ENCODE data around the gene ARHGAP42. TPM values are rescaled to one million over a fixed set of nuclear protein-coding genes. Genes with fewer than 3 reads are reported as not detected.
A peak's percentile ranks its signal among the peaks of the same experiment; 100 is the strongest.

ARHGAP42 gene
- total RNA-seq, 1 experiment from 2014 or later, result 11.4 TPM

DNA sequence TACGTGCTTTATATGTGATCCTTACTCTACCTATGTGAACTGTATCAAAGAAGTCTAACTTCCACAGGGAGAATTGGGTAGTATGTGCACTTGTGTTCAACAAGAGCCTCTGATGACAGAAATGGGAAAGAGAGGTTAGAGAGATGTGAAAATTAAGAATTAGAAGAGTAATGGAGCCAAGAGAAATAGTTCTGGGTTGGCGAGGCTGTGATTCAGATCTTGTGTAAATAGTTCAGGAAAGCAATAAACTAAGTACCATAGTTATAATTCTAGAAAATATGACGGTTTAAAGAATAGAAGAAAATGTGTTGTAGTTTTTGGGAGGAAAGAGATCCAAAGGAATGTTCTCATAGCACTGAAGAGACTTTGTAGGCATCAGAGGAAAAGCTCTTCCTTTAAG lies 112.4 kb downstream of the ARHGAP42 start:
- no peak for DNase-seq (ENCODE audit: low read depth)

- no peak for DNase-seq (ENCODE audit: low read depth)
Measured at GRCh38 chr11:100800202-100800601, 113.1 kb downstream of the ARHGAP42 start.

DNA sequence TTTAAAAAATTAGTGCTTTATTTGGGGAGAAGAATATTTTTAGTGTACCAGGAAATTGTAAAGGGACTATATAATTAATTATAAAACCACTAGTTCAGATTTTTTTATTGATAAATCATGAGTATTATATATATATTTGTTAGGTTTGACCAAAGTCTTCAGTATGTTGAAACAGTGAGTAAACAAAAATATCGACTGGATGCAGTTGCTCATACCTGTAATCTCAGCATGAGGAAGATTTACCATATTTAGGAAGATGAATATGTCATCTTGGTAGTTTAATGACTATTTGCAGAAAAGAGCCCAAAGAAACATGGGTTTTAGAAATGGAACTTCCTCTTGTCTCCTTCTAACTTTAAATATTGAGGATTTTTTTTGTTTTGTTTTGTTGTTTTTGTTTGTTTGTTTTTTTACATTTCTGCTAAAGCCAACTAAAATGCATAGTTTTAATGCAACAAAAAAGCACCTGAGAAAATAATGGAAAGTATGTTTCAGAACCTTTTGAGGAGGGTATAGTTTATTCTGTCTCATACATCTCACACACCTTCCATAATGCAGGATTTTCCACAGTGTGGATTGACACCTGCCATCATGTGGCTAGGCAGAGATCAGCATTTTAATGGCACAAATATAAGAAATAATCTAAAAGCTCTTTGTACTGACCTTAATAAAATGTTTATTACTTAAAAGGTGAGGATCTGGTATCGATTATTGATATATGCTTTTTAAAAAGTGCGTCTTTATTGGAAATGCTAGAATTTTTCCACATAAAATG lies 114.3 kb downstream of the ARHGAP42 start:
- DNase-seq (ENCODE audit: low read depth), result no peak

DNA sequence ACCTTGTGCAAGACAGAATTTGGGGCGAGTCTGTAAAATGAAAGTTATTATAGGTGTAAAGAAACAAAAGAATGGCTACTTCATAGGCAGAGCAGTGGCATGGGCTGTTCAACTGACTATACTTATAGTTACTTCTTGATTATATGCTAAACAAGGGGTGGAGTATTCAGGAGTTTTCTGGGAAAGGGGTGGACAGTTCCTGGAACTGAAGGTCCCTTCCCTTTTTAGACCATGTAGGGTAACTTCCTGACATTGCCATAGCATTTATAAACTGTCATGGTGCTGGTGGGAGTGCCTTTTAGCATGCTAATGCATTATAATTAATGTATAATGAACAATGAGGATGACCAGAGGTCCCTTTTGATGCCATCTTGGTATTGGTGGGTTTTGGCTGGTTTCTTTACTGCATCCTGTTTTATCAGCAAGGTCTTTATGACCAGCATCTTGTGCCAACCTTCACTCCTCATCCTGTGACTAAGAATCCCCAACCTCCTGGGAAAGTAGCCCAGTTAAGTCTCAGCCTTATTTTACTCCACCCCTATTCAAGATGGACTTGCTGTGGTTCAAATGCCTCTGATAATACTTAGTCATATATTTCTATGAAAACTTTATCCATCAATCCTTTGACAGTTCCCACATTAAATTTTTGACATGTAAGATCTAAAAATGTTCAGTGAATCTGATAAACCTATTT lies 118.6 kb downstream of the ARHGAP42 start:
- DNase-seq (ENCODE audit: low read depth), result peak; percentile 74

- DNase-seq (ENCODE audit: low read depth), result no peak
Measured at GRCh38 chr11:100806296-100806695, 119.2 kb downstream of the ARHGAP42 start.

DNA sequence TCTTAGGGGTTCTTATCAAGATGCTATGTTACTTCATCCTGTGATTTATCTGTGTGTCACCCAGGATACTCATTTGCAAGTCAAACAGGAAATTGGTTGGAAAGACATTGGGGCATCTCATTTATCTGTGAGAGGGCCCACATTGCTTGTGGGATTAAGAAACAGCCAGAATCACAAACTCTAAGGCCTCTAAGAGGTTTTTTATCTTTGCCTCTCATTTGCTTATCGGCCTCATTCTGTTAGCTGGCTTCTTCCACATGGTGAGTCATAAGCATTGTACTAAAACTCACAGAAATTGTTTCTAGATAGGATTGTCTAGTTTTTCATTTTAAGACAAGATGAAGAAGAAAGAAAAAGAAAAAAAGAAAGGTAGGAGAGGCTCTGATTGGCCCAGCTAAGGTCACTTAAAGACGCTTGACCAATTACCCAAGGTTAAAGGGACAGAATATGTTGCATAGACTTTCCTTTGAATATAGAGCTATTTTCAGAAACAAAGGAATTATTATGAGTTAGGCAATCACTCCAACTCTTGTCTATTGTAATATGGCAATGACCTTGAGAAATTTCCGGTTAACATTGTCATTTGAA lies 121.9 kb downstream of the ARHGAP42 start:
- DNase-seq (ENCODE audit: low read depth), result peak; percentile 82

DNA sequence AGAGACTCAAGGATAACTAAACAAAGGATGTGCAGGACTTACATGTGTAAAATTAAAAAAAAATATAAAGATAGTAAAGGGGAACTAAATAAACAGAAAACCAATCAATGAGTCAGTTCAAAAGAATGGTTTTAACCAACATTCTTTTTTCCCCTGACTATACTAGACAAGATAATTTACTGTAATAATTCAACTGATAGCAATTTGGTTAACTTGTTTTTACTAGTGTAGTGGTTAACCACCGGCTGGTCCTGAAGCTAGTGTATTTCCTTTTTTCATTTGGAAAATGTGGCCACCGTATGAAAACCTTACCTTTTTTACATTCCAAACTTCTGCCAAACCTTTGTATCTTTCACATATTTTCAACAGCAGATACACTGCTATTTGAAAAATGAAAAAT lies 123.1 kb downstream of the ARHGAP42 start:
- DNase-seq (ENCODE audit: low read depth), result peak; percentile 76

- DNase-seq (ENCODE audit: low read depth), result no peak
Measured at GRCh38 chr11:100810666-100811065, 123.6 kb downstream of the ARHGAP42 start.

DNA sequence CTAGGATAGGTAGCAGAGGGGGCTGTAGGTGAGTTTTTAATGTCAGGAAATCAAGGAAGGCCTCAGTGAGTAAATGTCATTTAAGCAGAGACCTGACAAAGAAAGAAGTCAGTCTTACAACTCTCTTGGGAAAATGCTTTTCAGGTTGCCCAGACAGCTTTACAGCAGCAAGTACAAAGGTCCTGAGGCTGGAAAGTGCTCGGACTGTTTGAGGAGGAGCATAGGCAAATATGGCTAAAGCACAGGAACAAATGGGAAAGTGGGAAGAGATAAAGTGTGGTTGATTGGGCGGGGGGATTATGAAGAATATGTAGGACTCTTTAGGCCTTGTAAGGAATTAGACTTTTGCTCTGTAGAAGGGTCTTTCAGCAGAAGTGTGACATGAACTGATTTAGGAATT lies 125.4 kb downstream of the ARHGAP42 start:
- no peak for DNase-seq (ENCODE audit: low read depth)

GRCh38 chr11:100815787-100816330 lies 128.8 kb downstream of the ARHGAP42 start:
- DNase-seq (ENCODE audit: low read depth), result no peak

GRCh38 chr11:100816823-100817222 lies 129.7 kb downstream of the ARHGAP42 start:
- no peak for DNase-seq (ENCODE audit: low read depth)

GRCh38 chr11:100817620-100818019 lies 130.5 kb downstream of the ARHGAP42 start:
- DNase-seq (ENCODE audit: low read depth), result no peak

DNA sequence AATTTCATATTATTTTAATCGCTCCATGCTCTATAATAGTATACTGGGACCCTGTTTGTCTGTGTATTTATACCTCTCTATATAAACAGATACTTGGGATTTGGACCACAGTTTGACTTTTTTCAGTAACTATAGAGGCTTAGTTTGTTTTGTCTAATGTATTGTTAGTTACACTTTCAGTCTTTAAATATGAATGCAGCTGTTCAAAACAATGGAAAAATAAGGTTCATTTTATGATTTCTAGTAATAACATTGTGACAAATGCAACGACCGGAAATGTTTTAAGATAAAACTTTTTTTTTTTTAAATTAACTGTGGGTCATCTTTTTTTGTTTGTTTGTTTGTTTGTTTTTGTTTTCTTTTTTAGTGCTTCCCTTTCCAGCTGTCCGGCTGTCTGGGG lies 133.5 kb downstream of the ARHGAP42 start:
- no peak for DNase-seq (ENCODE audit: low read depth)

DNA sequence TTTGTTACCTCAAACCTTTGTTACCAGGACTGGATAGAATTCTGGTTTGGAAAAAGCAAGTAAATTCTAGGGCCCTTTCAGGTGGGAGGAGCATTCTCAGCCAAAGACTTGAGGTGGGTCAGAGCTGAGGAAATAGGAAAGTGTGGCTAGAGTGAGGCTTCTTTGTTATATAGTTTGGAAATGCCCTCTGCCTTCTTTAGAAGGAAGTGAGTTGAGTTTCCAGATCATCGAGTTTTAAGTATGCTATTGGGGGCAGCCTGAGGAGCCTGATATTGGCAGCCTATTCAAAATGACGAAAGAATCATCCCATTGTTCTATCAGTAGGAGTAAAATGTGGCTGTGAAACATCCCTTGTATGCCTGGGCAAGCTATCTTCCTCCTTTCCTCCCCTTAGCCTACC lies 134.1 kb downstream of the ARHGAP42 start:
- DNase-seq (ENCODE audit: low read depth), result no peak

- peak; percentile 46 for DNase-seq (ENCODE audit: low read depth)
Measured at GRCh38 chr11:100823360-100823759, 136.3 kb downstream of the ARHGAP42 start.

DNA sequence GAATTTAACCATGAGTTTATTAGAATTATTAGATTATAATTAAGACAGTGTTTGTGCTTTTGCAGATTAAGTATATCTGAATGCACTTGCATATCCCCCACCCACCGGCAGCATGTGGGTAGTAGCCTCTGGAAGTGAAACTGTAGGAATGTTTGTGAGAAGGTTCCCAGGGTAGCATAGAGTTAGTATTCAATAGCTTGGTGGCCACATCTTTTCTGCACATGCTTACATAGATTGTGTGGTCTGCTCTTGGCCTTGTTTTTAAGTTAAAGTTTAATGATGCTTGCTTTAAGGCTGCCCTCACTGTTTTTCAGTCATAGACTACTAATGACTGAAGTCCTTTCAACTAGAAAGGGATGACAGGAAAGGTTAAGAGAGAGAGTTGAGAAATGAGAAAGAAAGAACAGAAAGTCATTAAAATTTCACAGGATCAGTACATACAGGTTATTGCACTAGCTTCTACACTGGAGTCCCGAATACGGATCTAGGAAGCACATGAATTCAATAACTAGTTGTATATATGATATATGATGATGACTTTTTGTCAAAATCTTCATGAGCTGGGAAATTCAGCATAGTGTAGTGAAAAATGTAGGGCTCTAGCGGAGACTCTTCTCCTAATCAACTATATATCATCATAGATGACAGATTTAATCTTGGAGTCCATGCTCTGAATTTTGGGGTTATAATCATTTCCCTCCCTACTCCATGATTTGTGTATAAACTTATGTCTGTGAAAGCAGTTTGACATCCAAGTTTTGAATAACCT lies 137.1 kb downstream of the ARHGAP42 start:
- peak; percentile 42 for DNase-seq (ENCODE audit: low read depth)

DNA sequence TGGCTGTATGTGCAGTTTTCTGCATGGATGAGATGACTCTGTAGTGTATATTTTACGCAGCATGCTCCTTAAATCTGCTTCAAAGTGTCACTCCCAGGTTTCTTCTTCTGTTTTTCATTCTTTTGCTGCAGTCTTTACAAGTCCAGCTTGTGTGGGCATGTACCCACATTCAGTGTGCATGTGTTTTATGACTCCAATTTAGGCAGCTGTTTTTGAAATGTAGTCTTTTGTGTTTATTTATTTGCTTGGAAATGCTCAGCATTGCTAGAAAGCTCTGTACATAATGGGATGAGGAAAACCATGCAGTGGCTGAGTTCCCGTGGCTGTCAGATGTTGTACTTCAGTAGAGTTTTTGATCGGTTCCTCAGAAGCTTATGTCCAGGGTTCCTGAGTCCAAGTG lies 138.5 kb downstream of the ARHGAP42 start:
- DNase-seq (ENCODE audit: low read depth), result no peak

- peak; percentile 44 for DNase-seq (ENCODE audit: low read depth)
Measured at GRCh38 chr11:100827934-100828661, 141.0 kb downstream of the ARHGAP42 start.

DNA sequence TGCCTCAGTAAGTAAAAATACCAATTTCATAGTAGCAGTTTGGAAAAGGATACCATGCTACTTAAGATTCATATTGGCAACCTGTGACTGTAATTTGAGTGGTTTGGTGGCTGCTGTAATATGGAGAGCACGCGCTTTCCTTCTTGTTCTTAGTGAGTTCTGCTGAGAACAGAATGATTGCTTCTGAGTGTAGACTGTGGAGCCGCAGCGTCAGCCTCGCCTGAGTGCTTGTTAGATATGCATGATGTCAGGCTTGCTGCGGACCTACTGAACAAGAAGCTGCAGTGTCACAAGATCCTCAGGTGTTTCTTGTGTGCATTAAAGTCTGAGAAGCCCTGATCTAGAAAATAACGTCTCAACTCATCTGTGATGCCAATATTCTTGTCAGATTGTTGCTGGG lies 143.2 kb downstream of the ARHGAP42 start:
- DNase-seq (ENCODE audit: low read depth), result no peak

GRCh38 chr11:100830978-100831732 lies 144.1 kb downstream of the ARHGAP42 start:
- DNase-seq (ENCODE audit: low read depth), result peak; percentile 78

Data from RPMI7951 (cell line).